GM13976 (cell line): ENCODE results near the gene UBN1.

Experiments
- DNase-seq: peaks from one replicate; pipeline ENCODE4 v3.0.0; 2012; ENCODE audit warnings: low spot score
- CTCF ChIP-seq: IDR thresholded peaks from 2 replicates; pipeline ENCODE4 v1.5.1; 2012; ENCODE audit warnings: borderline replicate concordance, mild to moderate bottlenecking; ENCODE audit not compliant: insufficient read depth; ENCODE audit errors: extremely low read depth, missing control alignments, control extremely low read depth
- in situ Hi-C: fragments of 300-500 bp; cut with MboI; formaldehyde crosslinking; loops from one replicate; pipeline ENCODE4 v1.12.0; 2022; ENCODE audit warnings: low sequenced_read_pairs, mixed read lengths, inconsistent platforms; ENCODE audit not compliant: unreplicated experiment

UBN1 gene

GRCh38 chr16:4846503-4846900 is 779 bp upstream of the UBN1 start:
- DNase-seq: peak; percentile 58
- TF ChIP-seq CTCF: no peak
- in situ Hi-C loops: no loop called here

GRCh38 chr16:4847774-4848587 is 700 bp downstream of the UBN1 start:
- in situ Hi-C loops: no loop called here
- TF ChIP-seq CTCF: no peak
- peak; percentile 60 for DNase-seq

GRCh38 chr16:4850211-4850610 is 2.9 kb downstream of the UBN1 start:
- in situ Hi-C loops: no loop called here
- no peak for TF ChIP-seq CTCF
- DNase-seq: no peak

- in situ Hi-C loops: no loop called here
- TF ChIP-seq CTCF: no peak
- DNase-seq: no peak
Measured at GRCh38 chr16:4852221-4852872, 5.1 kb downstream of the UBN1 start.

- no peak for DNase-seq
- TF ChIP-seq CTCF: no peak
- in situ Hi-C loops: no loop called here
Measured at GRCh38 chr16:4855371-4855770, 8.1 kb downstream of the UBN1 start.

- no peak for TF ChIP-seq CTCF
- in situ Hi-C loops: no loop called here
- no peak for DNase-seq
Measured at GRCh38 chr16:4855804-4856203, 8.5 kb downstream of the UBN1 start.
